GM08714 (cell line): ENCODE measurements around the gene NMT1.

Experiments
- H3K4me3 ChIP-seq: fragments of 200-500 bp; sonication (Bioruptor generic); 2 replicates; pipeline ENCODE4 v1.5.1; 2014; ENCODE audit warnings: mild to moderate bottlenecking, low read length, inconsistent platforms
- ZNF274 ChIP-seq: IDR thresholded peaks from 2 replicates; pipeline ENCODE4 v1.6.1; 2012; ENCODE audit warnings: mild to moderate bottlenecking, low read depth, low read length

NMT1 gene

DNA sequence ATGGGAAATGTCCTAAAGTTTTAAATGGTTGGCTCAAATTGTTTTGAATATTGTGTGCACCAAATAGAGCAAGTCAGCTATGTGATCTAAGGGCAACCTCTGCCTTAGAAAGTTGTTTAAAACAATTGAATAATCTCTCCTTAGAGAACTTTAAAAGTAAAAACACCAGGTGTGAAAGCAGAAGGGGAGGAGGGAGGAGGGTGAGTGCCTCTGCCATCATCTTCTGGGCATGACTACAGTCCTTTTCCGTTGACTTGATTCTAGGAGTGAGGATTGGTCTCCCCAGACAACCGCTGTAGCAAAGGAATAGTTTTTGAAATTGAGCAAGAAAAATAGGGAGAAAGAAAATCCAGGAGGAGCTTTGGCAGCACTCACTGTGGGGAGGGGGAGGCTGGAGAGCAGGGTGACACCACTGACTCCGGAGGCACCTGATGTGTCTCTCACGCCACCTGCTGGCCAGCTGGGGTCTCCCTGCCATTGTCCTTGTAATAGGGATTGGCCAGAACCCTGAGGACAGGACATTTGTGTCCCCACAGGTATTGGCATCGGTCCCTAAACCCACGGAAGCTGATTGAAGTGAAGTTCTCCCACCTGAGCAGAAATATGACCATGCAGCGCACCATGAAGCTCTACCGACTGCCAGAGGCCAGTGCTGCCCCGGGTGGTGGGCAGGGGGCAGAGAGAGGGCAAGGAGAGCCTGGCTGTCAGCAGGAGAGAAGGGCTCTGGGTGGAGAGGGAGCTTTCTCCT lies 37.9 kb downstream of the NMT1 start:
- TF ChIP-seq ZNF274, result no peak
- no peak overlapping the region for H3K4me3 ChIP-seq

GRCh38 chr17:45101546-45101882 lies 40.4 kb downstream of the NMT1 start:
- no peak for TF ChIP-seq ZNF274
- no peak overlapping the region for H3K4me3 ChIP-seq

- no peak for TF ChIP-seq ZNF274
- no peak overlapping the region for H3K4me3 ChIP-seq
These were observed 41.0 kb downstream of the NMT1 start for GRCh38 chr17:45101883-45102811.

DNA sequence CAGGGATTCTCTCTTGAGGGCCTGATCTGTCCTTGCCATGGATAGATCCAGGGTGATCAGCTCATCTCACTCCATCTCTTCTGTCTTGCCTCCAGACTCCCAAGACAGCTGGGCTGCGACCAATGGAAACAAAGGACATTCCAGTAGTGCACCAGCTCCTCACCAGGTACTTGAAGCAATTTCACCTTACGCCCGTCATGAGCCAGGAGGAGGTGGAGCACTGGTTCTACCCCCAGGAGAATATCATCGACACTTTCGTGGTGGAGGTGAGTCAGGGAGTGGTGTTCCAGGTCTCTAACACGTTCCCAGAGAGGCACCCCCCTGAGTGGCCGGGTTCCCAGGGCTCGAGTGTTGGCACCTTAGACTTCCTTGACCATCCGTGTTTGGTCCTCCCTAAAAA lies 41.7 kb downstream of the NMT1 start:
- TF ChIP-seq ZNF274, result no peak
- H3K4me3 ChIP-seq, result no peak overlapping the region

GRCh38 chr17:45103269-45103795 lies 42.2 kb downstream of the NMT1 start:
- H3K4me3 ChIP-seq, result no peak overlapping the region
- TF ChIP-seq ZNF274, result no peak

GRCh38 chr17:45104029-45104428 lies 42.9 kb downstream of the NMT1 start:
- TF ChIP-seq ZNF274, result no peak
- no peak overlapping the region for H3K4me3 ChIP-seq

GRCh38 chr17:45104497-45104896 lies 43.4 kb downstream of the NMT1 start:
- H3K4me3 ChIP-seq, result no peak overlapping the region
- TF ChIP-seq ZNF274, result no peak

GRCh38 chr17:45104907-45105624 lies 43.9 kb downstream of the NMT1 start:
- no peak overlapping the region for H3K4me3 ChIP-seq
- no peak for TF ChIP-seq ZNF274

DNA sequence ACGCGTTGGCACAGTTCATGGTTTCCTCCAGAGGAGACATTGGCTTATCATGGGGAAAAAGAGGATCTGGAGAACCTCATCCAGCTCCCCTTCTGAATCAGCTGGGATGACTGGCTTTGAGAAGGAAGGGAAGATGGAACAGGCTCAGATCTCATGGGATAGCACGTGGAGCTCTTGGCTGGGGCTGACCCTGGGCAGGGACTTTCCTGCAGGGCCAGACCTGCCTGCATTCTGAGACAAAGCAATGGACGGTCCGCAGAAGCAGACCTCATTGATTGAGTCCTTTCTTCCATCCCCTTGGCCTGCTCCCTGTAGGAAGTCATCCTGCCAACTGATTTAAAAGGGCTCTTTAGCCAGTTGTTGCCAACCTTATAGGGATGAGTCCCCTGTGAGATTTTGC lies 45.0 kb downstream of the NMT1 start:
- no peak overlapping the region for H3K4me3 ChIP-seq
- TF ChIP-seq ZNF274, result no peak

DNA sequence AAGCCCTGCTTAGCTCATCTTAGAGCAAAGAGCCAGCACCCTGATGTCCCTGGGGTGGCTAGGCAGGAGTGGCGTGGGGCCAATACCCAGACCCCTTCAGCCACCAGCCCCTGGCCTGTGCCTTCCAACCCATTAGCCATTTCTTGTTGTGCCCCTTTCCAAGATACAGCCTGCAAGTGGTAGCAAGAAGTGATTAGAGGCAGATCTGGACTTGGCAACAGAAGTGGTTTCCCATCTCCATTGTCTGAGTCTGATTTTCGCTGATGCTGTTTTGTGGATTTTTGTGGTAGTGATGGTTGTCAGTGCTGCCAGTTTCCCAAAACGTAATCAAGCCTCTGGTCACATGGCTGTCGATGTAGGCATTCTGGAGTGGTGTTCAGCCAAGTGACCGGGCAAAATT lies 45.5 kb downstream of the NMT1 start:
- TF ChIP-seq ZNF274, result no peak
- H3K4me3 ChIP-seq, result no peak overlapping the region

- TF ChIP-seq ZNF274, result no peak
- H3K4me3 ChIP-seq, result no peak overlapping the region
These were observed 46.3 kb downstream of the NMT1 start for GRCh38 chr17:45107293-45108010.

GRCh38 chr17:45108051-45108450 lies 46.9 kb downstream of the NMT1 start:
- H3K4me3 ChIP-seq, result no peak overlapping the region
- TF ChIP-seq ZNF274, result no peak

GRCh38 chr17:45108595-45109521 lies 47.7 kb downstream of the NMT1 start:
- TF ChIP-seq ZNF274, result no peak
- H3K4me3 ChIP-seq, result no peak overlapping the region
